ENCODE data around the gene DOCK2.
"Not testable (repeated sequence)": the region's sequence is repeated elsewhere in the genome, so short reads cannot be mapped to it uniquely, and the experiment has no call there.

Gene DOCK2

GRCh38 chr5:169723103-169723831 lies 86.2 kb downstream of the DOCK2 start:
- DNase-seq = no peak

- no peak for DNase-seq
Measured at GRCh38 chr5:169724303-169725087, 87.4 kb downstream of the DOCK2 start.

GRCh38 chr5:169725665-169726064 lies 88.6 kb downstream of the DOCK2 start:
- DNase-seq = not testable (repeated sequence)

- no peak for DNase-seq
Measured at GRCh38 chr5:169728418-169728817, 91.3 kb downstream of the DOCK2 start.

- no peak for DNase-seq
Measured at GRCh38 chr5:169731221-169731620, 94.1 kb downstream of the DOCK2 start.

GRCh38 chr5:169732841-169733240 lies 95.8 kb downstream of the DOCK2 start:
- DNase-seq = no peak

GRCh38 chr5:169735913-169736312 lies 98.8 kb downstream of the DOCK2 start:
- no peak for DNase-seq

GRCh38 chr5:169736653-169737052 lies 99.6 kb downstream of the DOCK2 start:
- no peak for DNase-seq

- DNase-seq = no peak
Measured at GRCh38 chr5:169740435-169740834, 103.4 kb downstream of the DOCK2 start.

- DNase-seq = no peak
Measured at GRCh38 chr5:169742771-169743296, 105.8 kb downstream of the DOCK2 start.

GRCh38 chr5:169744336-169744735 lies 107.3 kb downstream of the DOCK2 start:
- DNase-seq = no peak

GRCh38 chr5:169745441-169746146 lies 108.5 kb downstream of the DOCK2 start:
- DNase-seq = no peak

- no peak for DNase-seq
Measured at GRCh38 chr5:169746147-169746694, 109.1 kb downstream of the DOCK2 start.

GRCh38 chr5:169748174-169748573 lies 111.1 kb downstream of the DOCK2 start:
- DNase-seq = no peak

GRCh38 chr5:169749295-169749694 lies 112.2 kb downstream of the DOCK2 start:
- DNase-seq = no peak

GRCh38 chr5:169751490-169751889 lies 114.4 kb downstream of the DOCK2 start:
- DNase-seq = no peak

- DNase-seq = not testable (repeated sequence)
Measured at GRCh38 chr5:169752566-169752965, 115.5 kb downstream of the DOCK2 start.

GRCh38 chr5:169753795-169754194 lies 116.7 kb downstream of the DOCK2 start:
- no peak for DNase-seq

- DNase-seq = no peak
Measured at GRCh38 chr5:169754737-169755136, 117.7 kb downstream of the DOCK2 start.

- no peak for DNase-seq
Measured at GRCh38 chr5:169756071-169756765, 119.1 kb downstream of the DOCK2 start.

GRCh38 chr5:169757016-169757415 lies 119.9 kb downstream of the DOCK2 start:
- DNase-seq = no peak

GRCh38 chr5:169758886-169759285 lies 121.8 kb downstream of the DOCK2 start:
- DNase-seq = no peak

Measured in effector CD8-positive, alpha-beta T cell (primary cell).